Progenitor cell of endocrine pancreas (in vitro differentiated cells): ENCODE data around the gene HSD17B11. TPM values are rescaled to one million over a fixed set of nuclear protein-coding genes. Genes with fewer than 3 reads are reported as not detected.
"Not testable (repeated sequence)": the region's sequence is repeated elsewhere in the genome, so short reads cannot be mapped to it uniquely, and the experiment has no call there.

Source experiments
- DNase-seq: peaks from one replicate; pipeline ENCODE4 v3.0.0; 2021; ENCODE audit warnings: low spot score; ENCODE audit not compliant: unreplicated experiment
- H3K27ac Mint-ChIP-seq: 2 replicates; pipeline ENCODE4 v1.8.0; 2021; ENCODE audit warnings: mild to moderate bottlenecking, moderate library complexity, mixed read lengths
- H3K27me3 Mint-ChIP-seq: 2 replicates; pipeline ENCODE4 v1.8.0; 2021; ENCODE audit warnings: mixed read lengths
- H3K36me3 Mint-ChIP-seq: 2 replicates; pipeline ENCODE4 v1.8.0; 2022; ENCODE audit warnings: mixed read lengths; ENCODE audit not compliant: insufficient read depth
- H3K4me1 Mint-ChIP-seq: 2 replicates; pipeline ENCODE4 v1.8.0; 2021; ENCODE audit warnings: low read depth, mixed read lengths
- H3K4me3 Mint-ChIP-seq: 2 replicates; pipeline ENCODE4 v1.8.0; 2021; ENCODE audit warnings: low read depth, mild to moderate bottlenecking, moderate library complexity, mixed read lengths
- H3K9me3 Mint-ChIP-seq: 2 replicates; pipeline ENCODE4 v1.8.0; 2021; ENCODE audit warnings: low read depth, mixed read lengths
- total RNA-seq: library from RNA; stranded (reverse); gene quantifications from 2 replicates; pipeline ENCODE4 v1.2.1, GENCODE V29; 2021
- TF ChIP-seq, protein P1 (sequence below): fragments of 200-600 bp; sonication (generic); IDR thresholded peaks from one replicate; pipeline ENCODE4 v1.5.0; 2021; ENCODE audit warnings: antibody characterized with exemption, mild to moderate bottlenecking; ENCODE audit not compliant: unreplicated experiment

Gene HSD17B11
- total RNA-seq, 1 donor from 2014 or later: 28.2 TPM

DNA sequence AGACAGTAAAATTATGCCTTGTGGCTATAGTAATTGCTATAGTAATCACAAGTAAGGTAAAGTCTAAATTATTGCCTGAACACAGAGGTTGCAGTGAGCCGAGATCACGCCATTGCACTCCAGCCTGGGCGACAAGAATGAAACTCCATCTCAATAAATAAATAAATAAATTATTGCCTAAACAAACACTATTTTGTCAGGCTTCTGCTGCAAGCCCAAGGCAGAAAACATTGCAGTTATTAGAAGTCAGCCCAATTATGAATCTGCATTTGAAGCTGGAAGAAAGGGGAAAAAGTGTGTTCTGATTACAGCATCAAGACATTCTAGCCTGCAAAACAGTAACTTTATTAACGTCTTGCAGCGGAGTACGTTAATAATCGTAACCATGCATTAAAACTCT lies 85.4 kb downstream of the HSD17B11 start:
- H3K4me3 Mint-ChIP-seq: no peak overlapping the region
- TF ChIP-seq, protein P1, sequence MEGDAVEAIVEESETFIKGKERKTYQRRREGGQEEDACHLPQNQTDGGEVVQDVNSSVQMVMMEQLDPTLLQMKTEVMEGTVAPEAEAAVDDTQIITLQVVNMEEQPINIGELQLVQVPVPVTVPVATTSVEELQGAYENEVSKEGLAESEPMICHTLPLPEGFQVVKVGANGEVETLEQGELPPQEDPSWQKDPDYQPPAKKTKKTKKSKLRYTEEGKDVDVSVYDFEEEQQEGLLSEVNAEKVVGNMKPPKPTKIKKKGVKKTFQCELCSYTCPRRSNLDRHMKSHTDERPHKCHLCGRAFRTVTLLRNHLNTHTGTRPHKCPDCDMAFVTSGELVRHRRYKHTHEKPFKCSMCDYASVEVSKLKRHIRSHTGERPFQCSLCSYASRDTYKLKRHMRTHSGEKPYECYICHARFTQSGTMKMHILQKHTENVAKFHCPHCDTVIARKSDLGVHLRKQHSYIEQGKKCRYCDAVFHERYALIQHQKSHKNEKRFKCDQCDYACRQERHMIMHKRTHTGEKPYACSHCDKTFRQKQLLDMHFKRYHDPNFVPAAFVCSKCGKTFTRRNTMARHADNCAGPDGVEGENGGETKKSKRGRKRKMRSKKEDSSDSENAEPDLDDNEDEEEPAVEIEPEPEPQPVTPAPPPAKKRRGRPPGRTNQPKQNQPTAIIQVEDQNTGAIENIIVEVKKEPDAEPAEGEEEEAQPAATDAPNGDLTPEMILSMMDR: no peak
- peaks cover 16% of the 10 kb centered on the region for H3K4me1 Mint-ChIP-seq
- H3K36me3 Mint-ChIP-seq: no peaks in the 10 kb centered on the region
- H3K9me3 Mint-ChIP-seq: no peaks in the 10 kb centered on the region
- no peak overlapping the region for H3K27ac Mint-ChIP-seq
- no peaks in the 10 kb centered on the region for H3K27me3 Mint-ChIP-seq
- DNase-seq: no peak

DNA sequence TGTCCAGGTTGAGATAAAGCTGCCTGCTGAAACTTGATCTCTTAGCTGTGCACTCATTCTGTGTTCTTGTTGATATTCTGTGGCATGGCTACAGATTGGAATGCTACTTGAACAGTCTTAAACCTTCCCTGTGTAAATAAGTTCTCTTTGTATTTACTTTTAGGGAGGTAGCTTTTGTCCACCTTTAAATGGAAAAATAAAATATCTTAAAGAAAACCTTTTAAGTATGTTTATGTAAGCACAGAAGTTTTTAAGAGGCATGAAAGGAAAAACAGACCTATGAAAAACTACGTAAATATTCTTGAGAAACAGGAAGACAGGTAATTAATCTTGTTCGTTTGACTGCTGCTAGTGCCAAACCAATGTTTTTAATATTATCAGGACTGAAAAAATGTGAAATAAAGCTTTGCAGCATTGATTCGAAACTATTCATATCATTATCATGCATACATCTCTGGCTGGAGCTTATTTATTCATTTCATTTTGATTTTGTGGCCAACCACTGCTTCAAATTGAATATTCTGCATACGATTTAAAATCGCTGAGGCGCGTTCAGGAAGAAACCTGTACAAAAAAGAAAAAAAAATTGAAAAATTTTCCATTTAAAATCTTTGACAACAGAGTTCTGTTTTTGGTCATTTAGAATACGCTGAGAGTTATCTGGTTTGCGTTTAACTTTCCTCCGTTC lies 86.1 kb downstream of the HSD17B11 start:
- no peaks in the 10 kb centered on the region for H3K36me3 Mint-ChIP-seq
- H3K27ac Mint-ChIP-seq: peak overlapping the region; percentile 7
- DNase-seq: no peak
- peaks cover 16% of the 10 kb centered on the region for H3K4me1 Mint-ChIP-seq
- H3K27me3 Mint-ChIP-seq: no peaks in the 10 kb centered on the region
- TF ChIP-seq, protein P1: no peak
- no peak overlapping the region for H3K4me3 Mint-ChIP-seq
- no peaks in the 10 kb centered on the region for H3K9me3 Mint-ChIP-seq

DNA sequence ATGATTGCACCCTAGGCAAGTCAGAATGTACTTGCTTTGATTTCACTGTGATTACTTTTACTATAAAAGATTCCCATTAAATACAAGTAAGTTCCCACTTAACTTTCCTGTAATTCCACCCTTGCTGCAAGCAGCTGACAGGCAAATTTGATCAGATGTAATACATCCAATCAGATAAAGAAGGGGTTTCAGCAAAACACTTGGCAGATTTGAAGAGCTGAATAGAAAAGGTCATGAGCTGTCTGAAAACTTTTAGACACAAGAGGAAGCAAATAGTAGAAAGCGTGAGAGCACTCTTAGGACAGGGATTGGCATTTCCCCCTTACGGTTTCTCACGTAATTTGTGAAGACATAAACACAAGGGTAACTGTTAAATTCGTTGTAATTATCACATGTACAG lies 91.1 kb downstream of the HSD17B11 start:
- H3K9me3 Mint-ChIP-seq: peaks cover 9% of the 10 kb centered on the region
- DNase-seq: no peak
- TF ChIP-seq, protein P1: no peak
- H3K4me3 Mint-ChIP-seq: no peak overlapping the region
- peaks cover 1% of the 10 kb centered on the region for H3K36me3 Mint-ChIP-seq
- peaks cover 15% of the 10 kb centered on the region for H3K4me1 Mint-ChIP-seq
- no peak overlapping the region for H3K27ac Mint-ChIP-seq
- H3K27me3 Mint-ChIP-seq: no peaks in the 10 kb centered on the region

- peaks cover 8% of the 10 kb centered on the region for H3K4me1 Mint-ChIP-seq
- DNase-seq: no peak
- H3K4me3 Mint-ChIP-seq: no peak overlapping the region
- H3K9me3 Mint-ChIP-seq: peaks cover 23% of the 10 kb centered on the region
- peaks cover 4% of the 10 kb centered on the region for H3K36me3 Mint-ChIP-seq
- no peak overlapping the region for H3K27ac Mint-ChIP-seq
- TF ChIP-seq, protein P1: no peak
- no peaks in the 10 kb centered on the region for H3K27me3 Mint-ChIP-seq
Observed at GRCh38 chr4:87298362-87298761, 92.6 kb downstream of the HSD17B11 start.

GRCh38 chr4:87294911-87295310 lies 96.1 kb downstream of the HSD17B11 start:
- not testable (repeated sequence) for H3K4me3 Mint-ChIP-seq, H3K27me3 Mint-ChIP-seq, DNase-seq, H3K36me3 Mint-ChIP-seq, H3K27ac Mint-ChIP-seq, H3K4me1 Mint-ChIP-seq
- peaks cover 23% of the 10 kb centered on the region for H3K9me3 Mint-ChIP-seq

DNA sequence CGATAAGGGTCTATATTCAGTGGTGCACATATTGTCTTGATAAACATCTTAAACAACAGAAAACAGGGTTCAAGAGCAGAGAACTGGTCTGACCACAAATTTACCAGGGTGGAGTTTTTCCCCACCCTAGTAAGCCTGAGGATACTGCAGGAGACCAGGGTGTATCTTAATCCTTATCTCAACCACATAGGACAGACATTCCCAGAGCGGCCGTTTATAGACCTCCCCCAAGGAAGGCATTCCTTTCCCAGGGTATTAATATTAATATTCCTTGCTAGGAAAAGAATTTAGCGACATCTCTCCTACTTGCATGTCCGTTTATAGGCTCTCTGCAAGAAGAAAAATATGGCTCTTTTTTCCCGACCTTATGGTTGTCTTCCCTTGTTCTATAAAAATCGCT lies 97.1 kb downstream of the HSD17B11 start:
- H3K36me3 Mint-ChIP-seq, H3K4me1 Mint-ChIP-seq: not testable (repeated sequence)

More for the DNA sequence above, 97.1 kb downstream of the HSD17B11 start:
- not testable (repeated sequence) for H3K27me3 Mint-ChIP-seq, H3K4me3 Mint-ChIP-seq, DNase-seq, H3K27ac Mint-ChIP-seq
- peaks cover 23% of the 10 kb centered on the region for H3K9me3 Mint-ChIP-seq
